Measurements from ENCODE around the gene GAP43. TPM values are rescaled to one million over a fixed set of nuclear protein-coding genes. Genes with fewer than 3 reads are reported as not detected.

The GAP43 gene
- total RNA-seq, 4 donors from 2014 or later, result 0.51 TPM; not detected in 3

GRCh38 chr3:115761927-115762305 lies 138.6 kb downstream of the GAP43 start:
- TF ChIP-seq CTCF (IDR thresholded peaks at IDR 0.05; ENCODE audit: low read depth), result no peak

- no peak for TF ChIP-seq CTCF (IDR thresholded peaks at IDR 0.05; ENCODE audit: low read depth)
Observed at GRCh38 chr3:115766587-115767482, 143.5 kb downstream of the GAP43 start.

GRCh38 chr3:115768661-115769060 lies 145.4 kb downstream of the GAP43 start:
- TF ChIP-seq CTCF (IDR thresholded peaks at IDR 0.05; ENCODE audit: low read depth), result no peak

Measured in subcutaneous adipose tissue (tissue), 4 donors.